Right ventricle myocardium superior (tissue), 1 donor: ENCODE results near the gene IL6. TPM values are rescaled to one million over a fixed set of nuclear protein-coding genes. Genes with fewer than 3 reads are reported as not detected.
"Not testable (repeated sequence)": the region's sequence is repeated elsewhere in the genome, so short reads cannot be mapped to it uniquely, and the experiment has no call there.

Experiments
- ATAC-seq: fragments of 200-7000 bp; cut with Tn5 transposase; one replicate; pipeline ENCODE4 v1.9.1; 2020; ENCODE audit warnings: mild to moderate bottlenecking; ENCODE audit not compliant: poor library complexity
- DNase-seq: peaks from one replicate; pipeline ENCODE4 v3.0.0-alpha.2; 2020
- intact Hi-C: fragments of 100-400 bp; cut with DNase I; formaldehyde crosslinking; loops from one replicate; pipeline ENCODE4 v1.11.2; 2022
- long read RNA-seq: library from polyadenylated mRNA; unstranded; transcript quantifications from one replicate; pipeline ENCODE4 v2.0.0, GENCODE V29; 2021
- total RNA-seq: library from RNA; stranded (reverse); fragmentation: NEBNext Ultra II Directional; extraction: Animal tissue kit (Norgen Biotek cat#: 25700); gene quantifications from one replicate; pipeline ENCODE4 v1.2.1, GENCODE V29; 2021
- donor health status: DM: no; HTN: yes; CAD: no; lungs with severe emphysema.

IL6 gene
- 1.0 TPM for total RNA-seq
- long read RNA-seq, result 0 reads

- peak; percentile 92 for DNase-seq
- intact Hi-C loops, result loop anchor here (2.0 to 10.0 kb wide), 3 partner anchors 150 to 328 kb away; no protein-coding TSS in a partner anchor
- ATAC-seq, result peak; percentile 95
These were observed at the start of gene IL6 for GRCh38 chr7:22726907-22727713. Gene IL6, plus strand, starts transcription at chr7:22727200. Its CDS starts 63 bp downstream, at chr7:22727263.

GRCh38 chr7:22677263-22677662, 49.7 kb upstream of the IL6 start:
- ATAC-seq, intact Hi-C loops, DNase-seq: not testable (repeated sequence)

GRCh38 chr7:22677680-22678079, 49.3 kb upstream of the IL6 start:
- no peak for DNase-seq
- intact Hi-C loops, result no loop called here
- ATAC-seq, result no peak

GRCh38 chr7:22680482-22680911, 46.5 kb upstream of the IL6 start:
- intact Hi-C loops, result no loop called here
- ATAC-seq (no peak), DNase-seq (no peak)

- intact Hi-C loops, result no loop called here
- ATAC-seq, result no peak
- no peak for DNase-seq
These were observed 45.7 kb upstream of the IL6 start for GRCh38 chr7:22681312-22681711.

GRCh38 chr7:22681852-22682657, 44.9 kb upstream of the IL6 start:
- ATAC-seq (no peak), DNase-seq (no peak)
- intact Hi-C loops, result no loop called here

- DNase-seq (no peak), ATAC-seq (no peak)
- intact Hi-C loops, result no loop called here
These were observed 43.6 kb upstream of the IL6 start for GRCh38 chr7:22683379-22683778.

GRCh38 chr7:22686620-22687019, 40.4 kb upstream of the IL6 start:
- DNase-seq (no peak), ATAC-seq (no peak)
- intact Hi-C loops, result no loop called here

GRCh38 chr7:22688084-22688483, 38.9 kb upstream of the IL6 start:
- intact Hi-C loops, result no loop called here
- DNase-seq (no peak), ATAC-seq (no peak)

- intact Hi-C loops, DNase-seq, ATAC-seq: not testable (repeated sequence)
These were observed 38.1 kb upstream of the IL6 start for GRCh38 chr7:22688934-22689333.

- no peak for DNase-seq
- no peak for ATAC-seq
- intact Hi-C loops, result no loop called here
These were observed 32.3 kb upstream of the IL6 start for GRCh38 chr7:22694597-22695207.

- intact Hi-C loops, result no loop called here
- DNase-seq (no peak), ATAC-seq (no peak)
These were observed 31.4 kb upstream of the IL6 start for GRCh38 chr7:22695476-22696132.

GRCh38 chr7:22696541-22697228, 30.3 kb upstream of the IL6 start:
- DNase-seq (no peak), ATAC-seq (peak; percentile 27)
- intact Hi-C loops, result no loop called here

- DNase-seq (no peak), ATAC-seq (no peak)
- intact Hi-C loops, result no loop called here
These were observed 29.6 kb upstream of the IL6 start for GRCh38 chr7:22697322-22697859.

- DNase-seq (no peak), ATAC-seq (no peak)
- intact Hi-C loops, result no loop called here
These were observed 29.0 kb upstream of the IL6 start for GRCh38 chr7:22697876-22698606.

- DNase-seq, result no peak
- intact Hi-C loops, result no loop called here
- no peak for ATAC-seq
These were observed 28.2 kb upstream of the IL6 start for GRCh38 chr7:22698767-22699166.

- DNase-seq (no peak), ATAC-seq (no peak)
- intact Hi-C loops, result no loop called here
These were observed 26.4 kb upstream of the IL6 start for GRCh38 chr7:22700559-22701002.
